IPS DF 6.9 (cell line): Measurements from ENCODE around the gene APOL1.

Experiments used
- DNase-seq: peaks from one replicate; pipeline ENCODE4 v3.0.0-alpha.2; 2013; ENCODE audit warnings: low read depth, low spot score
- H3K27ac ChIP-seq: one replicate; pipeline ENCODE4 v1.5.1; 2013; ENCODE audit warnings: low read length, control low read depth
- H3K27me3 ChIP-seq: 2 replicates; pipeline ENCODE4 v1.6.1; 2013; ENCODE audit warnings: mild to moderate bottlenecking, low read length; ENCODE audit not compliant: control insufficient read depth, insufficient read depth
- H3K36me3 ChIP-seq: 2 replicates; pipeline ENCODE4 v1.6.1; 2013; ENCODE audit warnings: low read length; ENCODE audit not compliant: control insufficient read depth, insufficient read depth
- H3K4me1 ChIP-seq: 2 replicates; pipeline ENCODE4 v1.6.1; 2013; ENCODE audit warnings: low read length; ENCODE audit not compliant: control insufficient read depth, insufficient read depth
- H3K4me3 ChIP-seq: 2 replicates; pipeline ENCODE4 v1.5.1; 2013; ENCODE audit warnings: mild to moderate bottlenecking, low read length
- H3K9me3 ChIP-seq: 2 replicates; pipeline ENCODE4 v1.6.1; 2013; ENCODE audit warnings: low read length, inconsistent platforms; ENCODE audit not compliant: control insufficient read depth, insufficient read depth
- WGBS: extraction: QIAGEN DNeasy Blood & Tissue Kit; methylation state at CpG from one replicate; pipeline ENCODE4 v1.1.7; 2013; ENCODE audit warnings: mixed read lengths, missing lambda C conversion rate; ENCODE audit not compliant: insufficient read length, insufficient coverage; 5-methylcytosine and 5-hydroxymethylcytosine counted together

The APOL1 gene

GRCh38 chr22:36315325-36315724 lies 62.4 kb downstream of the APOL1 start:
- no CpG with 5 or more reads among the region's 7 CpGs for WGBS
- Histone ChIP-seq H3K9me3 (no peaks in the 10 kb centered on the region), H3K4me1 (no peaks in the 10 kb centered on the region), H3K4me3 (no peak overlapping the region), H3K27me3 (no peaks in the 10 kb centered on the region), H3K27ac (no peak overlapping the region), H3K36me3 (peaks cover 52% of the 10 kb centered on the region)
- DNase-seq = no peak

- Histone ChIP-seq H3K27ac (no peak overlapping the region), H3K9me3 (no peaks in the 10 kb centered on the region), H3K36me3 (peaks cover 49% of the 10 kb centered on the region), H3K4me1 (no peaks in the 10 kb centered on the region), H3K27me3 (no peaks in the 10 kb centered on the region), H3K4me3 (no peak overlapping the region)
- no peak for DNase-seq
- no CpG with 5 or more reads among the region's 14 CpGs for WGBS
Measured at GRCh38 chr22:36316419-36316818, 63.5 kb downstream of the APOL1 start.
